Hematopoietic multipotent progenitor cell treated with erythropoietin and hydrocortisone succinate and interleukin-3 and kit ligand, for 17 days (in vitro differentiated cells): Measurements from ENCODE around the gene AMPH.

Source experiments
- DNase-seq: peaks from one replicate; pipeline ENCODE4 v3.0.0-alpha.2; 2015; ENCODE audit warnings: low spot score

The AMPH gene

DNA sequence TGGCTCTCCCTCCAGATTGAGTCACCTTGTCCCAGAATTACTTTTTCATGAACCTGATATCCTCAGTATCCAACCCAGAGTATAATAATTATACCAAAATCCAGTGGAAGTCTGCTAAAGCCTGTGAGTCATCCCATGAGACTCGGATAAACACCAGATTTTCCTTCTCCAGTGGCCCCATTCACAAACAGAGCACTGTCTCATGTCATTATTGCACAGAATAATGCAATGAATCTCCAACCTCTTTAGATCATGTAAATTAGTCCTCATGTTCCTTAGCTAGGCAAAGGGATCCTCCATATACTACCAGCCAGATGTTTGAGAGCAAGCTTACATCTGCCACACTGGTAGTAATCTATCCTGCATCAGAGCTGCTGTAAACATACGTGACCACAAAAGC, 89.0 kb downstream of the AMPH start:
- DNase-seq = no peak

DNA sequence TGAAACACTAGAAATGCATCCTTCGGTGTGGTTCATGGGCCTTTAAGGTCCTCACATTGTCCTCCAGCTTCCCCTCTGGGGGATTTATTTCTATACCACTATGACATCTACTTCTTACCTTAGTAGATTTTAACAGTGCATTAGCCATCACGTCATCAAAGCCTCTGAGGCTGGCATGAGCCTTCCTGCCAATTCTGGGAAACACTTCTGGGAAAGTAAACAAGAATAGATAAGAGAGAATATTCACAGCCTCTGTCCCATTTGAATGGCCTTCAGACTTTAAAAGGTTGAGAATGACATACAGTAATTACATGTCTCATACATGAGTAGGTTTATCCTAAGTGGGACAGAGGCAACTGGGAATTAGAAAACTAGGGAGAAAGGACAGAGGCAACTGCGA, 89.7 kb downstream of the AMPH start:
- no peak for DNase-seq

DNA sequence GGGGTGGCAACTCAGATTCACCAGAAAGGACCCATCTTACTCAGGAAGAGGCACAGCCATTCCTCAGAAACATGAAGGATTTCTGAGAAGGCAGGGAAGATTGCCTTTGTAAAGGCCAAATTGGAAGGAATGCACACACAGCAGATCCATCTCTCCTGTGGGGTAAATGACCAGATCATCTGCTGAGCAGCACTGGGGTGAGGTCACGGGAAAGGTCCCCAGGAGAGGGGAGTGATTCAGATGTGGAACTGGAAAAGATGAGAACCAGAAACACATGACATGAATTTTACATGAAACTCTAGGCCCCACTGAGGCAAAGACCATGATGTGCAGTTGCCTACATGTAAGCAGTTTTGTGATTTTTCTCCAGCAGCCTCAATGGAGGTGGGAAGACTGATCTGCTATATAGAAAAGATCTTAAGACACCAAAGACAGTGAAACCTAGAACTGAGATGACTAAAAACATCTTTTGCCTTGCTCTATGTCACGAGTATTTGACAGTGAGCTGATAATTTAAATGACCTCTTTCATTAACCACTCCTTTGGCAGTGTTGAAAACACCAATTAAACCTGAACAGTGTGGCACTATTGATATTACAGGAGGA, 91.6 kb downstream of the AMPH start:
- DNase-seq = no peak

DNA sequence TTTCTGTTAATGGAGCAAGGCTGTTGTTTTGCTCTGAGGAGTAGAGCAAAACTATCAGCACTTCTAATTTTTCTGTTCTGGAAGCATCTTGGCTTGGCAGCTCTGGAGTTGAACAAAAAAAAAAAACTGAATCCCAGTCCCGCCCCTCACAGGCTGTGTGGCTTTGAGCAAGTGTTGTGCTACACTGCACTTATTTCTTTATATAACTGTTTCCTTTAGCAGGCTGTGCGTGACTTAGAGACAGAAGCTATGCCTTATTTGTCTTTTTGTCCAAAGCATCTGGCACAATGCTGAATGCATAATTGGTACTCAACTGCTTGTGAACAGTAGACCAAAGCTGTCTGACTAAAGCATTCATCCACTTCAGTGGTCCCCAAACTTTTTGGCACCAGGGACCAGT, 96.1 kb downstream of the AMPH start:
- no peak for DNase-seq

DNA sequence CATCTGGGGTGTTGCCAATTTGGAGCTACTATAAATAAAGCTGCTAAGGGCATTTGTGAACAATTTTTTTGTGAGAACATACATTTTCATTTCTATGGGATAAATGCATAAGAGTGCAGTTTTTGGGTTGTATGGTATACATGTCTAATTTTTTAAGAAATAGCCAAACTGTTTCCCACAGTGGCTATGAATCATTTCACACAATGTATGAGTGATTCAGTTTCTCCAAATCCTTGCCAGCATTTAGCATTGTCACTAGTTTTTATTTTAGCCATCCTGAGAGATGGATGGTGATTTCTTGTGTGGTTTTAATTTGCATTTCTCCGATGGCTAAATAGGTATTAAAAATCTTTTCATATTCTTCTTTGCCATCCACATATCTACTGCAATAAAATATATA, 105.3 kb downstream of the AMPH start:
- DNase-seq = no peak

DNA sequence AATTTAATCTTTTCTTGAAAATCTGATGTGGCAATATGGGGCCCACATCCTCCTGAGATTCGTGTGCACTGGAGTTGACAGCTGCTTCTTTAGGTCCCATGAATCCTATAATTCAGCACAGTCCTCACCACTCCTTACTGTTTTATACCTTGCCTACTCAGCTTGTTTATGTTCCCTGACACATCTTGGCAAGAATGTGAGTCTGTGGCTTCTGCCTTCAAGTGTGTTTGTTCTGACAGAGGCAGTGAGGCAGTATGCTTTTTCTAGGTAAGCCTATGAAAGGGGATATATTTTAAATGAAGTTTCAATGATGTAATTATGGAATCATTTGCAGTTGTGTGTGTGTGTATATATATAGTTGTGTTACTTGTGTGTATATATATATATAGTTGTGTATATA, 106.4 kb downstream of the AMPH start:
- no peak for DNase-seq

DNA sequence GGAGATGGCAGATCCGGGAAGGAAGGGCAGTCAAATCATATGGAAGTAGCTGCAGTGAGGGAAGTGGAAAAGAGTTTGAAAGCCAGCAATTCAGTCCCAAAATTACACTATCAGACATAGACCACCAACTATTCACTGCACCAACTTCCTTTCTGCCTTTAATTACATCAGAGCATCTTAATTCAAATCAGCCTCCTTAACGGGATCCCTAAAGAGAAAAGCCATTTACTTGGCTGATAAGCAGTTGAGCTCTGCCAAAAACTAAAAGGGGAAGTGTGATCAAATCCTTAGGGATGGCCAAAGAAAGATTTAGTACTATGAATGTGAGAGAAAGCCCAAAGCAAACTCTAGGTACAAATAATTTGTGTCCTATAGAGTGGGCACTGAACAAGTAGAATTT, 110.4 kb downstream of the AMPH start:
- no peak for DNase-seq

DNA sequence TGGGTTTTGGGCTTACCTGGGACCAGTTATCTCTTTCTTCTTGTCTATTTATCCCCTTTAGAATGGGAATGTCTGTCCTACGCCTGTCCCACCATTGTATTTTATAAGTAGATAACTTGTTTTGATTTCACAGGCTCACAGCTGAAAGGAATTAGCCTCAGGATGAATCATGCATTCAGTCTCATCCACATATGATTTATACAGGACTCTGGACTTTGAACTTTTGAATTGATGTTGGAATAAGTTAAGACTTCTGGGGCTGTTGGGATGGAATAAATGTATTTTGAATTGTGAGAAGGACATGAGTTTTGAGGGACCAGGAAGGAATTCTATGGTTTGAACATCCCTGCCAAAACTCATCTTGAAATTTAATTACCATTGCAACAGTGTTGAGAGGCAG, 112.6 kb downstream of the AMPH start:
- DNase-seq = no peak

DNA sequence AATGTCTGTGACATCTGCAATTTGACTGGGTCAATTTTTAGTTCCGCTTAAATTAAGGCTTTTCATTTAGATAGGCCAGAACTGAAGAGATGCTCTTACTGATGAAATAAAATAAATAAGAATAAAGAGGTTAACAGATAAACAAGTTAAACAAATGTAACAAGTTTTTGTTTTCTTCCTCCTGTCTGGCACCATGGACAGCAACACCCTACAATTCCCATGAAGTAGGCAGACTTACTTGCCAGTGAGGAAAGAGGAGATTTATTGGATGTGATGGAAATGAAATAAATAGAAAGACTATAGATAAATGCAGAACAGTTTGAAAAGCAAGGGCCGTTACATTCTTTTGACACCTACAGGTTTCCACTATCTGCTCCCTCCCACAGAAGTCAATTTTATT, 118.5 kb downstream of the AMPH start:
- DNase-seq = no peak

DNA sequence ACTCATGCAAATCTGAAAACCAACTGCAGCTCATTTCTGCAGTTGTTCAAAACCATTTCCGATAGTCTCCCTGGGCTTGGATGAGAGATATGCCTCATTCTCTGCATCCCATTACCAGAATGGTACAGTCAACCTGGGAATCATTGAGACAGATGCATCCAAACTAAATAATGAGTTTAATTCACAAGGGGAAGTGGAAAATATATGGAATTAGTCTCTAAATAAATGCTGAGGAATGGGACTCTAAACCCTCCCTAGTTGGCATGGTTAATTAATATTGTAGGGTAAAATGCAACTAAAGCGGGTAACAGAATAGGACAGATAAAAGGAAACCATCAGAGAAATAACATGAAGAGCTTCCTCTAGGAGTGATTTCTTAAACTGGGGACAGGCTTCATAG, 118.9 kb downstream of the AMPH start:
- DNase-seq = no peak

DNA sequence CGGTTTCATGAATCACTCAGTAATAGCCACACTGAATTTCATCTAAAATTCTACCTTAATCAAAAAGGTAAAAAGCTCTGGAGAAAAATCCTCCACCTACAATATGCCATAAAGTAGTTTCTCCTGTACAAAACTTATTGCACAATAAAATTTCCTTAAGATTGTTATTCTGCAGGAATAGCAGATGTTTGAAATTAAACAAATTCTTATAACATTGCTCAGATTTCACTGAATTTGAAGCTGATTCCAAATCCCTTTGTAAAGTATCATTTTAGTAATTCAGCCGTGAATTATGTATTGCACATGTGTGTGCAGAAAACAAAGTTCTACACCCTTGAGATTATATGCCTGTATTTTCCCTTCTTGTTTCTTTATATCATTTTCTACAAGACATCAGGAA, 123.8 kb downstream of the AMPH start:
- DNase-seq = no peak

DNA sequence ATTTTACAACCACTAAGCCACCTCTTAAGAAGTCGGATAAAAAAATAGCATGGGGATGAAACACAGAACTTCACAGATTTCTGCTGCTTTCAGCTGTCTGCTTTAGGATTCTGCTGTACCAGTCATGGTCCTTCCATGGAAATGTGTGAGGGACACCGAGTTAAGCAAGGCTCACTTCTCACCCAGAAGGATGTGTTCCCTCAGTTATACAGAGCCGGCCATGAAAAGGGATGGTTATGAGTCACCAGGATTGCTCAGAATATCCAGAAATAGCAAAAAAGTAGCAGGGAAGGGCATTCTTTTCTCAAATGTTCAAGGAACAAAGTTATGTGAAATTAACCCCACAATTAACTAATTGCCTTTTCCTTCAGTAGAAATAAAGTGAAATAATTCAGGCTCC, 124.4 kb downstream of the AMPH start:
- DNase-seq = no peak

DNA sequence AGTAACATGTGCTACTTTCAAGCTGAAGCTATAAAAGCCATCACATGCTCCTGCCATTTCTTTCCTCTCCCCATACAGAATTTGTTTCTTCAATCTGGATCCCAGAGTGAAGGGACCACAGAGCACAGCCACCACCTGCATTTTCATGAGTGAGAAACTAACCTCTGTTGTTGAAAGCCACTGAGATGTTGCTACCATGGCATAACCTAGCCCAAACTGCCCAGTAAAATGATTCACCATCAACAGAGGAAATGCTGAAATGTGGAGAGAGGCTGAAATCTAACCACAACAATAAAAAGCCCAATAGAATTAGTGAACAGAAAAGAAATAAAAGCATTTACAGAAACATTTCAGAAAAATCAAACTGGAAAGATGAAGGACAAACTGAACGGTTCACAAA, 125.2 kb downstream of the AMPH start:
- no peak for DNase-seq

DNA sequence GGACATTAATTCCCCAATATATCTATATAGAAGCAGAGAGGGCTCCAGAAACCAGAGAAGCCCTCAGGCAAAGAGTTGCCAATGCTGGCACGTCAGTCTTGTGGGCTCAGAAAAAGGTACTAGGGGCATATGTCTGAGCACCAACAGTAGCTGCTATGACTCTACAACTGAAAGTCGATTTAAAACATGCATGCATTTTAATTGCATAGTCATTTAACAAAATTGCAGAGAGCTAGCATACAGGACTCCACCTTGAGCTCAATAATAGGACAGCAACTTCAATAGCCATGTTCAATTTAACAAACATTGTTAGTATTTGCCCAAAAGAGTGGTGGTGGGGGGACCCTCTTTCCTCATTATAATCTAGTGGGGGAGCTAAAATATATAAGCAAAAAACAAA, 126.5 kb downstream of the AMPH start:
- no peak for DNase-seq

DNA sequence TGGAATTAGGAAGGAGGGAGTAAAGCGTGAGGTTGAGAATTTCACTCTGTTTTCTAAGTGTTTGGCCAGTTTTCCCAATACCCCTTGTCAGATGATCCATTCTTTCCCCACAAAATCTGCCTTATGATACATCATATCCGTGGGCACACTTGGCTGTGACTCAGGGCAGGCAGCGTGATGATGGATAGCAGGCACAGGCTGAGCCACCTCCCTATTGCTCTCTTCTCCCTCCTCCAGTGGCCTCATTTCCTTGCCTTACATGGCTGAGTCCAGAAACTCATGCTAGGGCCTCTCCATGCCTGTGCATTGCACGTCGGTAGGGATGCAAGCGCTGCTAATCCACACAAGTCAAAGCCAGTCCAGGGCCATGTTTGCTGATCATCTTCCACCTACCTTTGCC, 128.3 kb downstream of the AMPH start:
- no peak for DNase-seq

DNA sequence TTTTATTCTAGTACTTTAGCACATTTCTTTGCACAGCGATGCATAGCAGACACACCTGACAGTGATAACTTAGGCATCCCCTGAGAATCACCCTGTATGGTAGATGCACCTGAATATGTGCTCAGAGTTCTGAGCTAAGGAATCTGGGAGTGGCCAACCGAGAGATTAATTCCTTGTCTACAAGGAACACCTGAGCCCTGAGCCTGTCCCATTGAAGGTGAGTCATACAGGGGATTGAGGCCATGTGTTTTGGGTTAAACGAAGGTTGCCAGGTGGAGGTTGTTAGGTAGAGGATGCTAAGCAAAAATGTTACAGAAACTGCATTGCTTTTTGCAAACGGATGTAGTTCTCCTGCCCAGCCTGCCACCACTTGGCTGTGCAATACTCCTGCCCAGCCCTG, 128.9 kb downstream of the AMPH start:
- no peak for DNase-seq

DNA sequence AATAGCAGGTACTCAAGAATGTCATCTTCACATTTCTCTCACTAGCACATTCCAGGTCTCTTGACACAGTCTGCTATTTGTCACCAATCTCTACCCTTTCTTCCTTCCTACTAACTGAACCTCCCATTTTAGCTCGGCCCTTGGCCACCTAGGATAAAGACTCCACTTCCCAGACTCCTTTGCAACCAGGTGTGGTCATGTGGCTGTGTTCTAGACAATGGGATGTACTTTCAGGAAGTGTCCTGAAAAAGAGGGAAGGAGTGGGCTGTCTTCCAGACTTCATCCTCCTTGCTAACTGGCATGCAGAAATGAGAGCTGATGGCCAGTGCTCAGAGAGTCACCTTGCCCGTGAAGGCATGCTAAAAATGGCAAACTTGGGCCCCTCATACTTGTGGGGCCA, 139.2 kb downstream of the AMPH start:
- no peak for DNase-seq

DNA sequence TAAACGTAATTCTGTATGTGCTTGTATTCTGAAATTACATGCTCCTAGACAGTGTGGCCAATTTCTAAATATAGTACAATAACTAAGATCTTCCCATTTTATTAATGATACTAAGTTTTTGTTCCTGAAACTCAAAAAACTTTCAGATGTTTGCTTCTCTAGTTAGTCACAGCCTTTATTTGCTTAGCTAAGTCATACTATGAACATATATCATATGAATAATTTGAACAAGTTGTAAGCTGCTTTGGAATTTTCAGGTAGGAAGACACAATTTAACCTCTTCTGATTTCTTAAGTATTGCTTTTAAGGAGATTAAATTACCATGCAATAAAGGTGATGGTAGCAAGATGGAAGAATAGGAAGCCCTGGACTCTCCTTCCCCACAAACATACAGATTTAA, 148.7 kb downstream of the AMPH start:
- no peak for DNase-seq

DNA sequence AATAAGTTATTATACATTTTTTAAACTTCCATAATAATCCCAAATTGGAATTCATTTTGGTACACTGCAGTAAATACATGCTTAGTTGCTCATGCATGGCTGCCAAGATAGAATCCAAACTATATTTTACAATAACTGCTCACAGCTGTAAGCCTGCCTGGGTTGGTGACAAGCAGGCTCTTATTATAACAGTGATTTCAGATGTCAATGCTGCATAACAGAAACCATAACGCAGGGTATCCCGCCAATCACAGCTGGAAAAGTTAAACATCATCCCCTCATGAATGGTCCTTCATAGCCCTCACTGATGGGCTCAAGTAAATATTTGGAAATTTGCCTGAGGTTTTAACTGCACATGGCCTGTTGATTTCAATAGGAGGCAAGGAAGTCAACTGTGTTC, 149.8 kb downstream of the AMPH start:
- DNase-seq = no peak

DNA sequence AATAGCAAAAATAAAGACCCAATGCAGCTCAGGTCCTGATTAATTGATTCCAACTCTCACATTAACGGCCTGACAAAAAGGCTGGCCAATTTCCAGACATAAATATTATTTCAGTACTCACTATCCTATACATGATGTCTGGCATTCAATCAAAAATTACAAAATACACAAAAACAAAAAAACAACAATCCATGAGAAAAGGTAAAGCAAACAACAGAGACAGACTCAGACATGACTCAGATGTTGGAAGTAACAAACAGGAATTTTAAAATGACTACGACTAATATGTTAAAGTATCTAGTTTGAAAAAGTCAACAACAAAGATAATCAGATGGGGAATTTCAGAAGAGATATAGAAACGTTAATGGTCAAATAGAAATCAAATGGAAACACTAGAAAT, 152.8 kb downstream of the AMPH start:
- DNase-seq = no peak

DNA sequence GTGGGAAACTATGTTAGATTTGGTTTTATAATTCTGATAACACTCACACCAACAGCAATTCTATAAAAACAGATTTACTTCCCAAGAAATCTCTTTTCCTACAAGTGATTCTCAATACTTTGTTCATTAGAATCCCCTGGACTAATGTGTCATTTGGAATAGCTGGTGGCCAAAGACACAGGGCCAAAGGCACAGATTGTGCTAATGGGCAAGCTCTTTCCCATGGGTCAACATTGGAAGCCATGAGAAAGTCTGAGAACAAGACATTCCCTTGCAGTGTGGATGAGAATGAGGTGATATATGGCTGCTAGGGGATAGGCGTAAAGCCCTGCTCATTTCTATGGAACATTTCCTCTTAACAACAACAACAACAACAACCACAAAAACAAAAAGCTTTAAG, 153.8 kb downstream of the AMPH start:
- DNase-seq = no peak

DNA sequence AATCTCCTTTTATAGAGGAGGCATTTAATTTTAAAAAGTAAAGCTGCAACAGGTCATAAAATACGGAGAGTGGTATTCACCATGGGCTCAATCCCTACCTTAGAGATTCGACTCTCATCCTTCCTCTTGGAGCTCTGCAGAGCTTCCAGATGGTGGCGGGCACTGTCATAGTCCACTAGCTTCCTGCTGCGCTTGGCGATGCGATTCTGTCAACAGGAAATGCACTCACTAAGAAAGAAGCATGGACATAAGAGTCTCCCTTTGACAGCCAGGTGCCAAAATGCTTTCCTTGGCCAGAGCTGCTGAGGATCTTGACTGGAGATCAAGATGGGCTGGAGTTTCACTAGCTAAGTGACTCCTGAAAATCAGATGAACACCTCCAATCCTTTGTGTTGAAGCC, 154.4 kb downstream of the AMPH start:
- DNase-seq = no peak

DNA sequence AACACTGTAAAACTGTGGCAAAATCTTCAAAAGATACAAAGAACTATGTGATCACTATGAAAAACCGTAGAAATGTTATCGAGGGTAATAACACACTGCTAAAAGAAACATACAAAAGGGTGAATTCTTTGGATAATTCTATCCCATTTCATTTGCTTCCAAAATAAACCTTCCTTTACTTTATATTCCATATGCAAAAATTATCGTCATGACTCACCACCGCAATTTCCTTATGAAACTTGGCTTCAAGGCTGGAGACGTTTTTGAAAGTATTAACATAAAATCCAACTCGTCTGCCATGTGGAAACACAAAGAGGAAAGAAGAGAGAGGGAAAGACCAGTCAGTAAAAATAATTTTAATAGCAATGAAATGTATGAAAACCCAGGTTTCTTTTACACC, 165.2 kb downstream of the AMPH start:
- no peak for DNase-seq

DNA sequence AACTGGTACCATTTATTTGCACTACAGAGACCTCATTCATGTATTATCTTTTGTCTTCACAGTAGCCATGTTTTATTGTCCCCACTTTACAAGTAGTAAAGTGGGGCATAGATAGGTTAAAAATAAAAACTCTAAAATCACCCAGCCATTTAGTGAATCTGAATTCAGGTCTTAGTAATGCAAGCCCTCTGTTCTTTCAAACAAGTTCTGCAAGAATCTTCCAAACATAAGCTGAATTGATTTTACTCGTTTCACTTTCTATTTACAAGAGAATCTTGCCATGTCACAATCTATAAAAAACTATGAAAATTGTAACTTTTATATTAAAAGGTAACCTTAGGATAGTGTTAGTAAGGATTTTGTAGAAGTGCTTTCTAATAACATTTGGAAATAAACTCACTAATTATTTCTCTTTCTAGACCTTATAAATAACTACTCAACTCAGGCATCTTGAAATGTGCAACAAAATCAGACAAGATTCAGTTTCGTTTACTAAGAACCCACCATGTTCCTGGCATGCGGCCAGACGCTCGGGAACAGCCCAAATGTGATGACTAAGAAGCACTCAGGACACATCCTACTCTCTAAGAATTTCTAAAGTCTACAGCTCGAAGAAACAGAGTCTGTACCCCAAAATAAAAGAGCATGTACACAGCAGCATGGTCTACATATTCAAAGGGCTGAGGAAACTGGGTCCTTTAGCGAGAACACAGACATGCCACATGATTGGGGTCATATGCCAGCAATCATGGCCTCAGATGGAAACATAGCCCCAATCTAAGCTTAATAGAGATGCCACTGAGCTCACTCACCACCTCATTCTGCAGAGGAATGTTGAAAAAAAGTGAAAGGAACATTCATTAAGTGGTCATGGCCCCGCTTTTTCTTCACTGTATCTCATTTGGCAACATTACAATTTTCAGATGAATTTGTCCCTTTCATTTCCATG, 167.6 kb downstream of the AMPH start:
- no peak for DNase-seq
